Measurements from ENCODE around the gene SH2D2A.

- no peak for TF ChIP-seq CTCF (IDR thresholded peaks at IDR 0.05; ENCODE audit: poor library complexity)
- TF ChIP-seq EZH2 (IDR thresholded peaks at IDR 0.05; ENCODE audit: borderline replicate concordance): no peak
- TF ChIP-seq EZH2phosphoT487 (IDR thresholded peaks at IDR 0.05; ENCODE audit: low read depth, severe bottlenecking, unreplicated experiment): no peak
Measured at GRCh38 chr1:156836892-156837291, 20.2 kb upstream of the SH2D2A start.
